ENCODE results near the gene CCNC. TPM values are rescaled to one million over a fixed set of nuclear protein-coding genes. Genes with fewer than 3 reads are reported as not detected.

Gene CCNC
- total and polyA plus RNA-seq, 2 experiments from 2014 or later, result 108 to 143 TPM

GRCh38 chr6:99587792-99588191, 19.3 kb upstream of the CCNC start:
- ATAC-seq (no peak), DNase-seq (ENCODE audit: low spot score) (no peak)
- Histone ChIP-seq H3K4me1 (ENCODE audit: insufficient read depth) (peaks cover 19% of the 10 kb centered on the region), H3K4me3 (peak overlapping the region; percentile 74; the same call in 1 of the 2 replicates), H3K79me2 (replicated peaks; ENCODE audit: insufficient read depth) (no peaks in the 10 kb centered on the region), H3K4me2 (no peak overlapping the region), H3K36me3 (ENCODE audit: insufficient read depth) (no peaks in the 10 kb centered on the region), H3K27ac (ENCODE audit: low read depth) (no peak overlapping the region), H2AFZ (no peak overlapping the region), H4K20me1 (replicated peaks; ENCODE audit: insufficient read depth) (peaks cover 19% of the 10 kb centered on the region), H3K27me3 (ENCODE audit: insufficient read depth) (peaks cover 94% of the 10 kb centered on the region), H3K9me2 (ENCODE audit: insufficient read depth) (no peaks in the 10 kb centered on the region), H3F3A (replicated peaks; ENCODE audit: low read depth) (peaks cover 17% of the 10 kb centered on the region; the same call in 1 of the 2 replicates)
- Mint-ChIP-seq H3K36me3 (ENCODE audit: low read depth) (no peaks in the 10 kb centered on the region), H3K4me3 (no peak overlapping the region), H3K4me1 (peaks cover 21% of the 10 kb centered on the region), H3K27ac (no peak overlapping the region), H3K27me3 (ENCODE audit: insufficient read depth, low read depth, poor library complexity) (peaks cover 86% of the 10 kb centered on the region), H3K9me3 (peaks cover 3% of the 10 kb centered on the region; the same call in 1 of the 3 replicates)
- TF ChIP-seq CTCF (conservative IDR thresholded peaks at IDR 0.05; ENCODE audit: low read depth in 2 of 2), result no peak

GRCh38 chr6:99579781-99580180, 11.3 kb upstream of the CCNC start:
- no peaks in the 10 kb centered on the region; the same call in none of the 2 replicates for H4K20me1 ChIP-seq (replicated peaks; ENCODE audit: insufficient read depth)
- Mint-ChIP-seq H3K9me3 (no peaks in the 10 kb centered on the region), H3K27ac (no peak overlapping the region), H3K4me1 (no peaks in the 10 kb centered on the region), H3K27me3 (ENCODE audit: insufficient read depth, low read depth, poor library complexity) (peaks cover 15% of the 10 kb centered on the region), H3K36me3 (ENCODE audit: low read depth) (no peaks in the 10 kb centered on the region), H3K4me3 (no peak overlapping the region)
- H3K4me3 ChIP-seq, result no peak overlapping the region
- H3K4me1 ChIP-seq (ENCODE audit: insufficient read depth), result no peaks in the 10 kb centered on the region
- DNase-seq (ENCODE audit: low spot score), result no peak
- no peaks in the 10 kb centered on the region for H3K79me2 ChIP-seq (replicated peaks; ENCODE audit: insufficient read depth)
- H3K4me2 ChIP-seq, result no peak overlapping the region
- no peak overlapping the region for H3K27ac ChIP-seq (ENCODE audit: low read depth)
- ATAC-seq, result no peak
- no peaks in the 10 kb centered on the region for H3K36me3 ChIP-seq (ENCODE audit: insufficient read depth)
- no peaks in the 10 kb centered on the region for H3F3A ChIP-seq (replicated peaks; ENCODE audit: low read depth)
- 0 out of 2 replicates have a peak, but pooled peaks cover 3% of the 10 kb centered on the region for H3K9me2 ChIP-seq (ENCODE audit: insufficient read depth)
- H2AFZ ChIP-seq, result no peak overlapping the region
- peaks cover 49% of the 10 kb centered on the region for H3K27me3 ChIP-seq (ENCODE audit: insufficient read depth)
- TF ChIP-seq ZNF331 (CRISPR knock-in tag; IDR thresholded peaks at IDR 0.05; ENCODE audit: low read depth) (no peak), EZH2 (IDR thresholded peaks at IDR 0.05; ENCODE audit: low read depth, unreplicated experiment) (no peak), REST (IDR thresholded peaks at IDR 0.05; ENCODE audit: unreplicated experiment) (no peak), STAT1 (IDR thresholded peaks at IDR 0.05; ENCODE audit: unreplicated experiment) (no peak), NANOG (IDR thresholded peaks at IDR 0.05; ENCODE audit: borderline replicate concordance) (no peak)

Measured in GM23338 (cell line).